ENCODE measurements around the gene NIF3L1. TPM values are rescaled to one million over a fixed set of nuclear protein-coding genes. Genes with fewer than 3 reads are reported as not detected.

NIF3L1 gene
- total RNA-seq, 4 donors from 2014 or later, result 22.0 to 34.7 (median 29.9) TPM

DNA sequence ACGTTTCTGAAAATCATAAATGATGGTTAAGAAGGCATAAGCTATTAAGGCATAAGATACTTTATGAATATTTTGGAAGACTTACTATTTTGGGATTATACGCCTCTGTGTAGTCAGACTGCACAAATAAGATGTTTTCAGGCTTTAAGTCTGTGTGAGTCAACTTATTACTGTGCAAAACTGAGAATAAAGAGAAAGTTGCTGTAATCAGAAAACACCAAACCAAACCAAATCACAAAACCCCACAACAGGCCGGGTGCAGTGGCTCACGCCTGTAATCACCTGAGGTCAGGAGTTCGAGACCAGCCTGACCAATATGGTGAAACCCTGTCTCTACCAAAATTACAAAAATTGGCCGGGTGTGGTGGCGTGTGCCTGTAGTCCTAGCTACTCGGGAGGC, 32.4 kb upstream of the NIF3L1 start:
- TF ChIP-seq POLR2A (IDR thresholded peaks at IDR 0.05) (no peak), POLR2AphosphoS5 (IDR thresholded peaks at IDR 0.05) (no peak), EP300 (IDR thresholded peaks at IDR 0.05) (no peak)
- TF ChIP-seq, protein P1, sequence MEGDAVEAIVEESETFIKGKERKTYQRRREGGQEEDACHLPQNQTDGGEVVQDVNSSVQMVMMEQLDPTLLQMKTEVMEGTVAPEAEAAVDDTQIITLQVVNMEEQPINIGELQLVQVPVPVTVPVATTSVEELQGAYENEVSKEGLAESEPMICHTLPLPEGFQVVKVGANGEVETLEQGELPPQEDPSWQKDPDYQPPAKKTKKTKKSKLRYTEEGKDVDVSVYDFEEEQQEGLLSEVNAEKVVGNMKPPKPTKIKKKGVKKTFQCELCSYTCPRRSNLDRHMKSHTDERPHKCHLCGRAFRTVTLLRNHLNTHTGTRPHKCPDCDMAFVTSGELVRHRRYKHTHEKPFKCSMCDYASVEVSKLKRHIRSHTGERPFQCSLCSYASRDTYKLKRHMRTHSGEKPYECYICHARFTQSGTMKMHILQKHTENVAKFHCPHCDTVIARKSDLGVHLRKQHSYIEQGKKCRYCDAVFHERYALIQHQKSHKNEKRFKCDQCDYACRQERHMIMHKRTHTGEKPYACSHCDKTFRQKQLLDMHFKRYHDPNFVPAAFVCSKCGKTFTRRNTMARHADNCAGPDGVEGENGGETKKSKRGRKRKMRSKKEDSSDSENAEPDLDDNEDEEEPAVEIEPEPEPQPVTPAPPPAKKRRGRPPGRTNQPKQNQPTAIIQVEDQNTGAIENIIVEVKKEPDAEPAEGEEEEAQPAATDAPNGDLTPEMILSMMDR (IDR thresholded peaks at IDR 0.05), result no peak
- Histone ChIP-seq H3K4me3 (no peak overlapping the region), H3K4me1 (peaks cover 44% of the 10 kb centered on the region), H3K9me3 (no peaks in the 10 kb centered on the region), H3K27ac (no peak overlapping the region), H3K36me3 (peaks cover 83% of the 10 kb centered on the region), H3K27me3 (no peaks in the 10 kb centered on the region)
- no peak for DNase-seq (ENCODE audit: low spot score in 2 of 2)
- 91% methylated on average over 8 of the region's 8 CpGs for WGBS

DNA sequence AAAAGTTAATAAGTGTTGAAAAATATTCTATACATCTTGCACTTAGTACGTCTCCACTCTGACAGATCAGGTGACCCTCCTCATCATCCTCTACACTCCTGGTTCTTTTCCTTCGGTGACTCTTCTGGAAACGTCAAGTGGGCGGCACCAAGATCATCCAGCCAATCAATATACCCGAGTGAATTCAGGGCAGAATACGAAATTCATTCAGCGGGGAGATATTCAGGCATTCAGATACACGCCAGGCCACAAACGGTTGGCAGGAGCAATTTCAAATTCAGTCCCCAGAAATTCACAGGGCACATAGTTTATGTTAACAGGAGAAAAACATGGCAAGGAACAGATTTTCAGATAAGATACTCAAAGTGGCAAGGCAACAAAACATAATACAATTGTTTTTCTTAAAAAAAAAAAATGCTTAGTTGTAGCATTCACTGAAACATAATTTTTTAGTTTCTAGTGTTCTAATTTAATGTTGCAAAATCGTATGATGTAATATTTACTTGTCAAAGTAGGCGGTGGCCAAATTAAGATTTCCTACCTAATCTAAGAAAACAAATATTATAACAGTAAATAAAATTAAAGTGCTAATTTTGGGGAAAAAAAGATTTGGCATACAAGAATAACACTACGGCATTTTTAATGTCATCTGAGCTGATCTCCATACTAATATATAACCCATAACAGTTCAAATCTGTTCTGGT, 28.9 kb upstream of the NIF3L1 start:
- H3K27ac ChIP-seq, result no peak overlapping the region
- no peak for DNase-seq (ENCODE audit: low spot score in 2 of 2)
- no peaks in the 10 kb centered on the region for H3K27me3 ChIP-seq
- H3K9me3 ChIP-seq, result no peaks in the 10 kb centered on the region
- peak overlapping the region; percentile 94 for H3K4me3 ChIP-seq
- WGBS, result 17% methylated on average over 12 of the region's 12 CpGs
- peaks cover 49% of the 10 kb centered on the region for H3K36me3 ChIP-seq
- no peak for TF ChIP-seq EP300 (IDR thresholded peaks at IDR 0.05)
- TF ChIP-seq POLR2AphosphoS5 (IDR thresholded peaks at IDR 0.05), result peak in 1 of 3 donors; percentile 27
- TF ChIP-seq POLR2A (IDR thresholded peaks at IDR 0.05), result no peak
- TF ChIP-seq, protein P1 (IDR thresholded peaks at IDR 0.05), result no peak
- peaks cover 51% of the 10 kb centered on the region for H3K4me1 ChIP-seq

DNA sequence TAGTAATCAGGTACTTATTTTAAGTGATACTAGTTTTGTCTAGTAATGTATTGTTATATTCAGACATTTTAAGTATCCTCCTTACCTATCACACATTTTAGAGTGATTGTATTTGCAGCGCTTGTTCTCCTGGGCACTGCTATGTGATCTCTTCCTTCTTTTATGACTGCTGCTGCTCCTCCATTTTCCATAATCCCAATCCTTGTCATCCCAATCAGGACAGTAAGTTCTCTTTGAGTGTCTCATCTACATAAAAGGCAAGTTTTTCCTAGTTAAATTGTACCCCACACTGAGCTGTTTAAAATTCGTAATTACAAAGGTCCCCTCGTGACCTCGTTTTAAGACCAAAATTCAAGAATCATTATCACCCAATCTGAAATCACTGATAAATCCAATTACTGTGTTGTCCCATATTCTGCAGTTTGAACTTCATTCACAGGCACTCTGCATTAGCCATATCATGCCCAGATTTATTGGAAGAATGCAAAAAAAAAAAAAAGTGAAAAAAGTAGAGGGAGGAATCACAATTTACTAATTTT, 27.5 kb upstream of the NIF3L1 start:
- TF ChIP-seq POLR2AphosphoS5 (IDR thresholded peaks at IDR 0.05), result no peak
- TF ChIP-seq, protein P1 (IDR thresholded peaks at IDR 0.05), result no peak
- no peak for TF ChIP-seq POLR2A (IDR thresholded peaks at IDR 0.05)
- TF ChIP-seq EP300 (IDR thresholded peaks at IDR 0.05), result no peak
- peak overlapping the region; percentile 10 for H3K27ac ChIP-seq
- 5% methylated on average over 4 of the region's 4 CpGs for WGBS
- DNase-seq (ENCODE audit: low spot score in 2 of 2), result no peak
- H3K36me3 ChIP-seq, result peaks cover 34% of the 10 kb centered on the region
- no peaks in the 10 kb centered on the region for H3K27me3 ChIP-seq
- H3K9me3 ChIP-seq, result no peaks in the 10 kb centered on the region
- H3K4me3 ChIP-seq, result peak overlapping the region; percentile 94
- peaks cover 56% of the 10 kb centered on the region for H3K4me1 ChIP-seq

DNA sequence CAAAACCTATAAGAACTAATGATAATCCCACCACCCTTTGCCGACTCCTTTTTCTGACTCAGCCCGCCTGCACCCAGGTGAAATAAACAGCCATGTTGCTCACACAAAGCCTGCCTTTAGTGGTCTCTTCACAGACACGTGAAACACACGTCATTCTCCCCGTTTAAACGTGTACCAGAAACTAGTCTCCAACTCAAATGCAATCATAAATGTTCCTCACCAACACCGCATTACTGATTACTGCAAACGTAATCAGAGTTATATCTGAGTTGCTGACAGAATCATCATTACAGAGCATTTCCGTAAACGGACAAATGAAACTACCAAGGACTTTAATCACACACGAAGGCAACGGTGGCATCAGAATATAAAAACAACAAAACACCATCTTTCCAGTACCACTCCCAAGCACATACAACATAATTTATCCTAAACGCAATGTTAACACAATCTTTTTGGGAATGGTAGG, 26.6 kb upstream of the NIF3L1 start:
- under 1% methylated on average over 13 of the region's 13 CpGs for WGBS
- Histone ChIP-seq H3K4me1 (peaks cover 55% of the 10 kb centered on the region), H3K27ac (peak overlapping the region; percentile 100), H3K9me3 (no peaks in the 10 kb centered on the region), H3K36me3 (peaks cover 25% of the 10 kb centered on the region), H3K27me3 (no peaks in the 10 kb centered on the region), H3K4me3 (peak overlapping the region; percentile 94)
- TF ChIP-seq POLR2A (IDR thresholded peaks at IDR 0.05) (peak in 1 of 2 donors; percentile 38), EP300 (IDR thresholded peaks at IDR 0.05) (no peak), POLR2AphosphoS5 (IDR thresholded peaks at IDR 0.05) (peak in 2 of 3 donors; percentile 8 to 22)
- TF ChIP-seq, protein P1 (IDR thresholded peaks at IDR 0.05), result no peak
- DNase-seq (ENCODE audit: low spot score in 2 of 2), result no peak

DNA sequence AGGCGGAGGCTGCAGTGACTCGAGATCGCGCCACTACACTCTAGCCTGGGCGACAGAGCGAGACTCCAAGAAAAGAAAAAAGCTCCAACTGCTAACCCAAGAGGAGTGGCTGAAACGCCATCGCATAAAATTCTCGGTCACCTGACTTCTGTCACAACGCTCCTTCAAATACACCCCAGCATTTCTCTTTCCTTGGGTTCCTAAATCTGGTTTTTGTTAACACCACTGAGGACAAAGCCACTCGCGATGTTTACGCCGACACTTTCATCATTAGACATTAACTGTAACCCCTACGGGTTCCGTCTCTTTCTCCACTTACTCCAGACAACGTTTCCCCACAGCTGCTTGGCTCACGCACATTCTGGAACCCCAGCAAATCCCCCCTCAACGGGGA, 25.4 kb upstream of the NIF3L1 start:
- TF ChIP-seq POLR2AphosphoS5 (IDR thresholded peaks at IDR 0.05) (no peak), EP300 (IDR thresholded peaks at IDR 0.05) (no peak), POLR2A (IDR thresholded peaks at IDR 0.05) (no peak)
- TF ChIP-seq, protein P1 (IDR thresholded peaks at IDR 0.05), result no peak
- Histone ChIP-seq H3K27me3 (no peaks in the 10 kb centered on the region), H3K4me1 (peaks cover 45% of the 10 kb centered on the region), H3K4me3 (peak overlapping the region; percentile 94), H3K27ac (peak overlapping the region; percentile 100), H3K9me3 (no peaks in the 10 kb centered on the region), H3K36me3 (peaks cover 13% of the 10 kb centered on the region)
- no peak for DNase-seq (ENCODE audit: low spot score in 2 of 2)
- WGBS, result 0% methylated on average over 19 of the region's 19 CpGs

All from suprapubic skin (tissue), 4 donors.